CD14-positive monocyte (primary cell): Measurements from ENCODE around the gene NID1. TPM values are rescaled to one million over a fixed set of nuclear protein-coding genes. Genes with fewer than 3 reads are reported as not detected.

Experiments
- DNase-seq, 3 donors: peaks; one replicate each; pipeline ENCODE4 v3.0.0-alpha.2; 2011 to 2022
- H2AFZ ChIP-seq: 2 replicates; pipeline ENCODE4 v1.6.0; 2012; ENCODE audit warnings: mild to moderate bottlenecking, low read depth, low read length, inconsistent platforms; ENCODE audit not compliant: insufficient read depth, poor library complexity, severe bottlenecking
- H3K27ac ChIP-seq, 2 donors: 1 replicate in 1 of 2; 2 replicates in 1 of 2; pipeline ENCODE4 v1.5.1; 2012 to 2013; ENCODE audit warnings: low read length in 2 of 2, control low read depth in 1 of 2, inconsistent platforms in 1 of 2, low read depth in 1 of 2, mild to moderate bottlenecking in 1 of 2
- H3K27me3 ChIP-seq, 2 donors: one replicate each; pipeline versions ENCODE4 v1.6.0 to v1.6.1; 2011 to 2013; ENCODE audit warnings: low read length in 2 of 2; ENCODE audit not compliant: control insufficient read depth in 2 of 2, insufficient read depth in 2 of 2
- H3K36me3 ChIP-seq, 2 donors: replicated peaks in 1 of 2; 1 replicate in 1 of 2; 2 replicates in 1 of 2; pipeline versions ENCODE4 v1.5.1 to v1.6.1; 2012 to 2013; ENCODE audit warnings: low read length in 2 of 2, control low read depth in 1 of 2, inconsistent platforms in 1 of 2, mild to moderate bottlenecking in 1 of 2; ENCODE audit not compliant: insufficient read depth in 2 of 2, control insufficient read depth in 1 of 2
- H3K4me1 ChIP-seq, 2 donors: 1 replicate in 1 of 2; 2 replicates in 1 of 2; pipeline versions ENCODE4 v1.5.1 to v1.6.1; 2012 to 2013; ENCODE audit warnings: low read length in 2 of 2, control low read depth in 1 of 2, inconsistent platforms in 1 of 2, mild to moderate bottlenecking in 1 of 2, moderate library complexity in 1 of 2; ENCODE audit not compliant: insufficient read depth in 2 of 2, control insufficient read depth in 1 of 2
- H3K4me2 ChIP-seq: replicated peaks from 2 replicates; pipeline ENCODE3; 2012; ENCODE audit warnings: low read length, moderate library complexity, mild to moderate bottlenecking; ENCODE audit not compliant: poor library complexity, severe bottlenecking; ENCODE audit errors: extremely low read depth
- H3K4me3 ChIP-seq, 3 experiments: fragments of 200-600 bp in 1 of 3; sonication (generic) in 1 of 3; replicated peaks in 1 of 3; 1 replicate in 2 of 3; 2 replicates in 1 of 3; pipeline ENCODE4 v1.5.1; 2011 to 2013; ENCODE audit warnings: low read length in 3 of 3, mild to moderate bottlenecking in 3 of 3, control low read depth in 2 of 3, low read depth in 2 of 3, inconsistent platforms in 1 of 3, moderate library complexity in 1 of 3
- H3K79me2 ChIP-seq: 2 replicates; pipeline ENCODE4 v1.6.0; 2012; ENCODE audit warnings: mild to moderate bottlenecking, control low read depth, inconsistent platforms, low read length, moderate library complexity; ENCODE audit not compliant: insufficient read depth
- H3K9ac ChIP-seq: 2 replicates; pipeline ENCODE4 v1.6.0; 2017; ENCODE audit warnings: low read length, mild to moderate bottlenecking; ENCODE audit not compliant: insufficient read depth, poor library complexity, severe bottlenecking
- H3K9me3 ChIP-seq, 2 donors: replicated peaks in 1 of 2; 1 replicate in 1 of 2; 2 replicates in 1 of 2; pipeline versions ENCODE4 v1.5.1 to v1.6.1; 2012 to 2013; ENCODE audit warnings: low read length in 2 of 2, control low read depth in 1 of 2; ENCODE audit not compliant: control insufficient read depth in 1 of 2, insufficient read depth in 1 of 2
- H4K20me1 ChIP-seq: 2 replicates; pipeline ENCODE4 v1.6.0; 2012; ENCODE audit warnings: mild to moderate bottlenecking, low read length, control low read depth, moderate library complexity; ENCODE audit not compliant: insufficient read depth
- H3K27ac Mint-ChIP-seq, 7 donors: one replicate each; pipeline ENCODE4 v1.8.0; 2020; ENCODE audit warnings: mild to moderate bottlenecking in 7 of 7, mixed read lengths in 7 of 7, moderate library complexity in 6 of 7, inconsistent platforms in 2 of 7
- H3K27me3 Mint-ChIP-seq, 3 donors: one replicate each; pipeline ENCODE4 v1.8.0; 2021 to 2022; ENCODE audit warnings: low read depth in 3 of 3, mild to moderate bottlenecking in 3 of 3, mixed read lengths in 3 of 3, moderate library complexity in 3 of 3, inconsistent platforms in 1 of 3
- H3K36me3 Mint-ChIP-seq, 2 donors: one replicate each; pipeline ENCODE4 v1.8.0; 2020; ENCODE audit warnings: mixed read lengths in 2 of 2, inconsistent platforms in 1 of 2, mild to moderate bottlenecking in 1 of 2
- H3K4me1 Mint-ChIP-seq: one replicate; pipeline ENCODE4 v1.8.0; 2020; ENCODE audit warnings: mild to moderate bottlenecking, mixed read lengths
- H3K4me3 Mint-ChIP-seq, 2 donors: one replicate each; pipeline ENCODE4 v1.8.0; 2020; ENCODE audit warnings: mild to moderate bottlenecking in 2 of 2, mixed read lengths in 2 of 2, moderate library complexity in 1 of 2
- H3K9me3 Mint-ChIP-seq, 7 donors: one replicate each; pipeline ENCODE4 v1.8.0; 2020 to 2022; ENCODE audit warnings: mixed read lengths in 7 of 7, mild to moderate bottlenecking in 6 of 7, moderate library complexity in 6 of 7, inconsistent platforms in 2 of 7
- CTCF ChIP-seq: fragments of 200-600 bp; IDR thresholded peaks from one replicate; pipeline ENCODE4 v1.8.0; 2022; ENCODE audit warnings: antibody characterized with exemption, mild to moderate bottlenecking
- WGBS: methylation state at CpG from one replicate; pipeline ENCODE4 v1.1.5; 2013; ENCODE audit warnings: missing lambda C conversion rate; ENCODE audit not compliant: insufficient coverage; 5-methylcytosine and 5-hydroxymethylcytosine counted together
- intact Hi-C, 2 donors: fragments of 100-400 bp; cut with micrococcal nuclease; formaldehyde crosslinking; loops; one replicate each; pipeline versions ENCODE4 v1.15.0 to v1.15.1; 2023
- polyA plus RNA-seq, 3 donors: library from polyadenylated mRNA; depleted of rRNA in 1 of 3; unstranded in 2 of 3; stranded (reverse) in 1 of 3; fragments of 300-500 nt in 2 of 3; fragments of >200 nt in 1 of 3; fragmentation: Illumina TruSeq in 2 of 3; gene quantifications; 1 replicate in 2 of 3; 2 replicates in 1 of 3; pipeline ENCODE4 v1.2.3, GENCODE V29; 2012 to 2021

NID1 gene
- polyA plus RNA-seq, 3 donors, result 6.8 to 19.7 (median 14.4) TPM

- H4K20me1 ChIP-seq, result no peaks in the 10 kb centered on the region
- H3K36me3 ChIP-seq, result no peaks in the 10 kb centered on the region
- Mint-ChIP-seq H3K27me3 (peaks cover 3 to 4% (median 3%) of the 10 kb centered on the region in 3 donors), H3K4me1 (peaks cover 8% of the 10 kb centered on the region), H3K36me3 (no peaks in the 10 kb centered on the region), H3K27ac (peak overlapping the region in 2 of 7 donors; percentile 0 to 8), H3K9me3 (peaks cover 0 to 6% (median 4%) of the 10 kb centered on the region in 7 donors), H3K4me3 (no peak overlapping the region)
- no peak overlapping the region for H3K4me3 ChIP-seq
- H3K79me2 ChIP-seq, result no peaks in the 10 kb centered on the region
- H3K9ac ChIP-seq, result no peak overlapping the region
- H3K4me1 ChIP-seq, result no peaks in the 10 kb centered on the region
- no peaks in the 10 kb centered on the region for H3K27me3 ChIP-seq
- WGBS, result 94% methylated on average over 6 of the region's 6 CpGs
- intact Hi-C loops, result no loop called here
- no peaks in the 10 kb centered on the region for H3K9me3 ChIP-seq
- H3K27ac ChIP-seq, result no peak overlapping the region
- H2AFZ ChIP-seq, result no peak overlapping the region
- H3K4me2 ChIP-seq, result no peak overlapping the region
- no peak for DNase-seq
- no peak for TF ChIP-seq CTCF
Measured at GRCh38 chr1:236085545-236086159, 20.8 kb upstream of the NID1 start.

- no peak for TF ChIP-seq CTCF
- 100% methylated on average over 3 of the region's 3 CpGs for WGBS
- intact Hi-C loops, result no loop called here
- H3K36me3 ChIP-seq, result no peaks in the 10 kb centered on the region
- H3K27ac ChIP-seq, result no peak overlapping the region
- no peaks in the 10 kb centered on the region for H4K20me1 ChIP-seq
- H2AFZ ChIP-seq, result no peak overlapping the region
- no peak for DNase-seq
- Mint-ChIP-seq H3K27ac (no peak overlapping the region), H3K27me3 (peaks cover 2 to 3% (median 3%) of the 10 kb centered on the region in 3 donors), H3K4me3 (no peak overlapping the region), H3K4me1 (peaks cover 5% of the 10 kb centered on the region), H3K9me3 (peaks cover 0 to 6% (median 4%) of the 10 kb centered on the region in 7 donors), H3K36me3 (no peaks in the 10 kb centered on the region)
- H3K4me1 ChIP-seq, result no peaks in the 10 kb centered on the region
- H3K4me3 ChIP-seq, result no peak overlapping the region
- no peaks in the 10 kb centered on the region for H3K27me3 ChIP-seq
- no peaks in the 10 kb centered on the region for H3K9me3 ChIP-seq
- no peak overlapping the region for H3K4me2 ChIP-seq
- H3K9ac ChIP-seq, result no peak overlapping the region
- H3K79me2 ChIP-seq, result no peaks in the 10 kb centered on the region
Measured at GRCh38 chr1:236084386-236084730, 19.5 kb upstream of the NID1 start.
